PC-9 (cell line): ENCODE data around the gene NLGN1.

ENCODE experiments used
- EZH2 ChIP-seq: fragments of 200-600 bp; sonication (generic); IDR thresholded peaks from 2 replicates; pipeline ENCODE4 v1.8.0; 2017; ENCODE audit warnings: antibody characterized with exemption, low read depth
- TF ChIP-seq, protein P1 (sequence below): fragments of 200-600 bp; sonication (generic); conservative IDR thresholded peaks from 2 replicates; pipeline ENCODE4 v1.6.1; 2017; ENCODE audit warnings: mixed run types, antibody characterized with exemption, mild to moderate bottlenecking, moderate library complexity

DNA sequence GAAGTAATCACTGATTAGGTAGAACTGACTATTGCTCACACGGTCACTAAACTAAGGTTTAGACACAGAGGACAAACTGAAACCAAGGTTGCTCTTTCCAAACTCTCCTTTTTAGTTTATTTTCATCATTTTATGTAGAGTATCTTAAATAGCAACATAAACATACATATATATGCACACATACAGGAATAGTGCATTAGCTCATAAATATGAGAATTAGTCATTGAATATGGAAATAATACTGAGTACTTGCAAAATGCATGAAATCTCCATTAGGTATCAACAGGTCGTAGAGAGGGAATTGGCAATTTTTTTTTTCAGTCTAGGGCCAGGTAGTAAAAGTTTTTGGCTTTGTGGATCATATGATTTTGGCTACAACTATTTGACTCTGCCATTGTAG, 557.1 kb downstream of the NLGN1 start:
- TF ChIP-seq, protein P1, sequence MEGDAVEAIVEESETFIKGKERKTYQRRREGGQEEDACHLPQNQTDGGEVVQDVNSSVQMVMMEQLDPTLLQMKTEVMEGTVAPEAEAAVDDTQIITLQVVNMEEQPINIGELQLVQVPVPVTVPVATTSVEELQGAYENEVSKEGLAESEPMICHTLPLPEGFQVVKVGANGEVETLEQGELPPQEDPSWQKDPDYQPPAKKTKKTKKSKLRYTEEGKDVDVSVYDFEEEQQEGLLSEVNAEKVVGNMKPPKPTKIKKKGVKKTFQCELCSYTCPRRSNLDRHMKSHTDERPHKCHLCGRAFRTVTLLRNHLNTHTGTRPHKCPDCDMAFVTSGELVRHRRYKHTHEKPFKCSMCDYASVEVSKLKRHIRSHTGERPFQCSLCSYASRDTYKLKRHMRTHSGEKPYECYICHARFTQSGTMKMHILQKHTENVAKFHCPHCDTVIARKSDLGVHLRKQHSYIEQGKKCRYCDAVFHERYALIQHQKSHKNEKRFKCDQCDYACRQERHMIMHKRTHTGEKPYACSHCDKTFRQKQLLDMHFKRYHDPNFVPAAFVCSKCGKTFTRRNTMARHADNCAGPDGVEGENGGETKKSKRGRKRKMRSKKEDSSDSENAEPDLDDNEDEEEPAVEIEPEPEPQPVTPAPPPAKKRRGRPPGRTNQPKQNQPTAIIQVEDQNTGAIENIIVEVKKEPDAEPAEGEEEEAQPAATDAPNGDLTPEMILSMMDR: no peak
- TF ChIP-seq EZH2: no peak
